Suprapubic skin (tissue), 4 donors: Measurements from ENCODE around the gene KLHDC8A.

Experiments used
- CTCF ChIP-seq, 2 donors: fragments of 200-600 bp in 1 of 2; fragments of 450-650 bp in 1 of 2; sonication (generic) in 1 of 2; IDR thresholded peaks; one replicate each; pipeline ENCODE4 v1.5.1; 2016 to 2019; ENCODE audit warnings: antibody characterized with exemption in 2 of 2, mild to moderate bottlenecking in 1 of 2, moderate library complexity in 1 of 2
- EP300 ChIP-seq: sonication (generic); formaldehyde crosslinking; IDR thresholded peaks from one replicate; pipeline ENCODE4 v1.6.1; 2017; ENCODE audit warnings: antibody characterized with exemption
- POLR2AphosphoS5 ChIP-seq, 3 donors: sonication (generic); formaldehyde crosslinking; IDR thresholded peaks; one replicate each; pipeline ENCODE4 v1.6.1; 2017; ENCODE audit warnings: antibody characterized with exemption in 3 of 3

DNA sequence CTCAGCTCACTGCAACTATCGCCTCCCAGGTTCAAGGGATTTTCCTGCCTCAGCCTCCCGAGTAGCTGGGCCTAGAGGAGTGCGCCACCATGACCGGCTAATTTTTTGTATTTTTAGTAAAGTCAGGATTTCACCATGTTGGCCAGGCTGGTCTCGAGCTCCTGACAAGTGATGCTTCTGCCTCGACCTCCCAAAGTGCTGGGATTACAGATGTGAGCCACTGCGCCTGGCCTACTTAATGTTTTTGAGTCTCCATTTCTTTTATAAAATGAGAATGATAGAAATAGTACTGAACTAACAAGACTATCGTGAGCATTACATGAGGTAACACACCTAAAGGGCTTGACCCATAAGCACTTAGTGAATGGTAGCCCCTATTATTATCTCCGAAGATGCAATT is 56.6 kb downstream of the KLHDC8A start:
- TF ChIP-seq CTCF (IDR thresholded peaks at IDR 0.05) = no peak
- no peak for TF ChIP-seq EP300
- TF ChIP-seq POLR2AphosphoS5 (IDR thresholded peaks at IDR 0.05) = no peak
